ENCODE data around the gene PLEKHJ1. TPM values are rescaled to one million over a fixed set of nuclear protein-coding genes. Genes with fewer than 3 reads are reported as not detected.
A peak's percentile ranks its signal among the peaks of the same experiment; 100 is the strongest.

PLEKHJ1 gene
- total and polyA plus RNA-seq, 2 of the 13 experiments (the other 11 are each of a cell fraction or from before 2014, with no cell fraction given) = 70.5 to 130 TPM

- TF ChIP-seq, protein P1, sequence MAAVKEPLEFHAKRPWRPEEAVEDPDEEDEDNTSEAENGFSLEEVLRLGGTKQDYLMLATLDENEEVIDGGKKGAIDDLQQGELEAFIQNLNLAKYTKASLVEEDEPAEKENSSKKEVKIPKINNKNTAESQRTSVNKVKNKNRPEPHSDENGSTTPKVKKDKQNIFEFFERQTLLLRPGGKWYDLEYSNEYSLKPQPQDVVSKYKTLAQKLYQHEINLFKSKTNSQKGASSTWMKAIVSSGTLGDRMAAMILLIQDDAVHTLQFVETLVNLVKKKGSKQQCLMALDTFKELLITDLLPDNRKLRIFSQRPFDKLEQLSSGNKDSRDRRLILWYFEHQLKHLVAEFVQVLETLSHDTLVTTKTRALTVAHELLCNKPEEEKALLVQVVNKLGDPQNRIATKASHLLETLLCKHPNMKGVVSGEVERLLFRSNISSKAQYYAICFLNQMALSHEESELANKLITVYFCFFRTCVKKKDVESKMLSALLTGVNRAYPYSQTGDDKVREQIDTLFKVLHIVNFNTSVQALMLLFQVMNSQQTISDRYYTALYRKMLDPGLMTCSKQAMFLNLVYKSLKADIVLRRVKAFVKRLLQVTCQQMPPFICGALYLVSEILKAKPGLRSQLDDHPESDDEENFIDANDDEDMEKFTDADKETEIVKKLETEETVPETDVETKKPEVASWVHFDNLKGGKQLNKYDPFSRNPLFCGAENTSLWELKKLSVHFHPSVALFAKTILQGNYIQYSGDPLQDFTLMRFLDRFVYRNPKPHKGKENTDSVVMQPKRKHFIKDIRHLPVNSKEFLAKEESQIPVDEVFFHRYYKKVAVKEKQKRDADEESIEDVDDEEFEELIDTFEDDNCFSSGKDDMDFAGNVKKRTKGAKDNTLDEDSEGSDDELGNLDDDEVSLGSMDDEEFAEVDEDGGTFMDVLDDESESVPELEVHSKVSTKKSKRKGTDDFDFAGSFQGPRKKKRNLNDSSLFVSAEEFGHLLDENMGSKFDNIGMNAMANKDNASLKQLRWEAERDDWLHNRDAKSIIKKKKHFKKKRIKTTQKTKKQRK (IDR thresholded peaks at IDR 0.05; ENCODE audit: low read length) = no peak
- peak; percentile 44 for TF ChIP-seq HNRNPLL (IDR thresholded peaks at IDR 0.05; ENCODE audit: low read depth, low read length, poor library complexity, severe bottlenecking)
- no peak for TF ChIP-seq SP4 (CRISPR knock-in tag; IDR thresholded peaks at IDR 0.05)
- TF ChIP-seq ATF7 (IDR thresholded peaks at IDR 0.05) = no peak
- no peak for TF ChIP-seq ATF7 (CRISPR knock-in tag; IDR thresholded peaks at IDR 0.05)
- TF ChIP-seq MATR3 (CRISPR knock-in tag; IDR thresholded peaks at IDR 0.05) = no peak
- TF ChIP-seq, protein P2, sequence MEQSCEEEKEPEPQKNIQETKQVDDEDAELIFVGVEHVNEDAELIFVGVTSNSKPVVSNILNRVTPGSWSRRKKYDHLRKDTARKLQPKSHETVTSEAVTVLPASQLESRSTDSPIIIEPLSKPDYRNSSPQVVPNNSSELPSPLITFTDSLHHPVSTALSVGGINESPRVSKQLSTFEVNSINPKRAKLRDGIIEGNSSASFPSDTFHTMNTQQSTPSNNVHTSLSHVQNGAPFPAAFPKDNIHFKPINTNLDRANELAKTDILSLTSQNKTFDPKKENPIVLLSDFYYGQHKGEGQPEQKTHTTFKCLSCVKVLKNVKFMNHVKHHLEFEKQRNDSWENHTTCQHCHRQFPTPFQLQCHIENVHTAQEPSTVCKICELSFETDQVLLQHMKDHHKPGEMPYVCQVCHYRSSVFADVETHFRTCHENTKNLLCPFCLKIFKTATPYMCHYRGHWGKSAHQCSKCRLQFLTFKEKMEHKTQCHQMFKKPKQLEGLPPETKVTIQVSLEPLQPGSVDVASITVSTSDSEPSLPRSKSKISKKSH (CRISPR knock-in tag; IDR thresholded peaks at IDR 0.05; ENCODE audit: borderline replicate concordance) = no peak; the same call in 1 of the 2 replicates
- peak; percentile 71; the same call in 1 of the 2 replicates for TF ChIP-seq ZNF253 (CRISPR knock-in tag; IDR thresholded peaks at IDR 0.05; ENCODE audit: borderline replicate concordance)
- TF ChIP-seq ZNF24 (IDR thresholded peaks at IDR 0.05) = no peak
- TF ChIP-seq, protein P3, sequence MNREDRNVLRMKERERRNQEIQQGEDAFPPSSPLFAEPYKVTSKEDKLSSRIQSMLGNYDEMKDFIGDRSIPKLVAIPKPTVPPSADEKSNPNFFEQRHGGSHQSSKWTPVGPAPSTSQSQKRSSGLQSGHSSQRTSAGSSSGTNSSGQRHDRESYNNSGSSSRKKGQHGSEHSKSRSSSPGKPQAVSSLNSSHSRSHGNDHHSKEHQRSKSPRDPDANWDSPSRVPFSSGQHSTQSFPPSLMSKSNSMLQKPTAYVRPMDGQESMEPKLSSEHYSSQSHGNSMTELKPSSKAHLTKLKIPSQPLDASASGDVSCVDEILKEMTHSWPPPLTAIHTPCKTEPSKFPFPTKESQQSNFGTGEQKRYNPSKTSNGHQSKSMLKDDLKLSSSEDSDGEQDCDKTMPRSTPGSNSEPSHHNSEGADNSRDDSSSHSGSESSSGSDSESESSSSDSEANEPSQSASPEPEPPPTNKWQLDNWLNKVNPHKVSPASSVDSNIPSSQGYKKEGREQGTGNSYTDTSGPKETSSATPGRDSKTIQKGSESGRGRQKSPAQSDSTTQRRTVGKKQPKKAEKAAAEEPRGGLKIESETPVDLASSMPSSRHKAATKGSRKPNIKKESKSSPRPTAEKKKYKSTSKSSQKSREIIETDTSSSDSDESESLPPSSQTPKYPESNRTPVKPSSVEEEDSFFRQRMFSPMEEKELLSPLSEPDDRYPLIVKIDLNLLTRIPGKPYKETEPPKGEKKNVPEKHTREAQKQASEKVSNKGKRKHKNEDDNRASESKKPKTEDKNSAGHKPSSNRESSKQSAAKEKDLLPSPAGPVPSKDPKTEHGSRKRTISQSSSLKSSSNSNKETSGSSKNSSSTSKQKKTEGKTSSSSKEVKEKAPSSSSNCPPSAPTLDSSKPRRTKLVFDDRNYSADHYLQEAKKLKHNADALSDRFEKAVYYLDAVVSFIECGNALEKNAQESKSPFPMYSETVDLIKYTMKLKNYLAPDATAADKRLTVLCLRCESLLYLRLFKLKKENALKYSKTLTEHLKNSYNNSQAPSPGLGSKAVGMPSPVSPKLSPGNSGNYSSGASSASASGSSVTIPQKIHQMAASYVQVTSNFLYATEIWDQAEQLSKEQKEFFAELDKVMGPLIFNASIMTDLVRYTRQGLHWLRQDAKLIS (CRISPR knock-in tag; IDR thresholded peaks at IDR 0.05) = no peak
- 0 out of 2 replicates have a peak, but pooled peaks have one; percentile 23 for TF ChIP-seq MAZ (IDR thresholded peaks at IDR 0.05; ENCODE audit: borderline replicate concordance, low read depth, low read length)
- peak; percentile 46; the same call in 1 of the 2 replicates for TF ChIP-seq MAZ (CRISPR knock-in tag; IDR thresholded peaks at IDR 0.05; ENCODE audit: low read depth)
- no peak for TF ChIP-seq ZNF580 (CRISPR knock-in tag; IDR thresholded peaks at IDR 0.05; ENCODE audit: borderline replicate concordance, low read depth)
- TF ChIP-seq KAT8 (CRISPR knock-in tag; IDR thresholded peaks at IDR 0.05) = peak; percentile 87
- TF ChIP-seq, protein P4, sequence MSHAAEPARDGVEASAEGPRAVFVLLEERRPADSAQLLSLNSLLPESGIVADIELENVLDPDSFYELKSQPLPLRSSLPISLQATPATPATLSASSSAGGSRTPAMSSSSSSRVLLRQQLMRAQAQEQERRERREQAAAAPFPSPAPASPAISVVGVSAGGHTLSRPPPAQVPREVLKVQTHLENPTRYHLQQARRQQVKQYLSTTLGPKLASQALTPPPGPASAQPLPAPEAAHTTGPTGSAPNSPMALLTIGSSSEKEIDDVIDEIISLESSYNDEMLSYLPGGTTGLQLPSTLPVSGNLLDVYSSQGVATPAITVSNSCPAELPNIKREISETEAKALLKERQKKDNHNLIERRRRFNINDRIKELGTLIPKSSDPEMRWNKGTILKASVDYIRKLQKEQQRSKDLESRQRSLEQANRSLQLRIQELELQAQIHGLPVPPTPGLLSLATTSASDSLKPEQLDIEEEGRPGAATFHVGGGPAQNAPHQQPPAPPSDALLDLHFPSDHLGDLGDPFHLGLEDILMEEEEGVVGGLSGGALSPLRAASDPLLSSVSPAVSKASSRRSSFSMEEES (CRISPR knock-in tag; IDR thresholded peaks at IDR 0.05) = peak; percentile 23; the same call in 1 of the 2 replicates
- TF ChIP-seq ZNF263 (CRISPR knock-in tag; IDR thresholded peaks at IDR 0.05) = peak; percentile 80
- TF ChIP-seq ZFP41 (CRISPR knock-in tag; IDR thresholded peaks at IDR 0.05; ENCODE audit: borderline replicate concordance) = 0 out of 2 replicates have a peak, but pooled peaks have one; percentile 32
- peak; percentile 38; the same call in 1 of the 2 replicates for TF ChIP-seq SMAD3 (CRISPR knock-in tag; IDR thresholded peaks at IDR 0.05)
These were observed 37.4 kb upstream of the PLEKHJ1 start (continued) for GRCh38 chr19:2273356-2274184.
